ENCODE results near the gene OLAH. TPM values are rescaled to one million over a fixed set of nuclear protein-coding genes. Genes with fewer than 3 reads are reported as not detected.

The OLAH gene
- polyA plus RNA-seq, 3 donors, result 0.09 TPM; not detected in 2

- H3K27me3 Mint-ChIP-seq (ENCODE audit: low read depth in 3 of 3), result peaks cover 0 to 10% (median 2%) of the 10 kb centered on the region in 3 donors
These were observed 2.9 kb downstream of the OLAH start for GRCh38 chr10:15046626-15047025.

GRCh38 chr10:15049533-15049932 is 5.8 kb downstream of the OLAH start:
- Histone ChIP-seq H2AFZ (ENCODE audit: insufficient read depth, low read depth, low read length, poor library complexity, severe bottlenecking) (no peak overlapping the region), H3K4me1 (ENCODE audit: control insufficient read depth in 1 of 2, insufficient read depth in 2 of 2, low read length in 2 of 2) (peaks cover 0 to 10% of the 10 kb centered on the region in 2 donors), H3K4me3 (replicated peaks in 1 of 3; ENCODE audit: low read depth in 2 of 3, low read length in 3 of 3) (no peak overlapping the region), H3K79me2 (ENCODE audit: insufficient read depth, low read length) (no peaks in the 10 kb centered on the region), H3K9ac (ENCODE audit: insufficient read depth, low read length, poor library complexity, severe bottlenecking) (no peak overlapping the region), H3K27me3 (ENCODE audit: control insufficient read depth in 2 of 2, insufficient read depth in 2 of 2, low read length in 2 of 2) (no peaks in the 10 kb centered on the region), H3K4me2 (replicated peaks; ENCODE audit: extremely low read depth, low read length, poor library complexity, severe bottlenecking) (no peak overlapping the region), H3K36me3 (replicated peaks in 1 of 2; ENCODE audit: control insufficient read depth in 1 of 2, insufficient read depth in 2 of 2, low read length in 2 of 2) (no peaks in the 10 kb centered on the region), H4K20me1 (ENCODE audit: insufficient read depth, low read length) (no peaks in the 10 kb centered on the region), H3K9me3 (replicated peaks in 1 of 2; ENCODE audit: control insufficient read depth in 1 of 2, insufficient read depth in 1 of 2, low read length in 2 of 2) (no peaks in the 10 kb centered on the region), H3K27ac (ENCODE audit: low read depth in 1 of 2, low read length in 2 of 2) (no peak overlapping the region)
- H3K9me3 Mint-ChIP-seq, result peaks cover 0 to 2% (median 0%) of the 10 kb centered on the region in 7 donors
- no peak overlapping the region for H3K27ac Mint-ChIP-seq
- no peaks in the 10 kb centered on the region for H3K4me1 Mint-ChIP-seq
- H3K4me3 Mint-ChIP-seq, result no peak overlapping the region
- H3K36me3 Mint-ChIP-seq, result no peaks in the 10 kb centered on the region
- peaks cover under 1 to 14% (median 1%) of the 10 kb centered on the region in 3 donors for H3K27me3 Mint-ChIP-seq (ENCODE audit: low read depth in 3 of 3)
- intact Hi-C loops (cut with micrococcal nuclease), result no loop called here
- no peak for TF ChIP-seq CTCF (IDR thresholded peaks at IDR 0.05)
- DNase-seq, result no peak

More at GRCh38 chr10:15046626-15047025, 2.9 kb downstream of the OLAH start:
- Histone ChIP-seq H3K4me1 (ENCODE audit: control insufficient read depth in 1 of 2, insufficient read depth in 2 of 2, low read length in 2 of 2) (peaks cover 9 to 16% of the 10 kb centered on the region in 2 donors), H3K27ac (ENCODE audit: low read depth in 1 of 2, low read length in 2 of 2) (no peak overlapping the region), H3K9me3 (replicated peaks in 1 of 2; ENCODE audit: control insufficient read depth in 1 of 2, insufficient read depth in 1 of 2, low read length in 2 of 2) (peaks cover 14 to 15% of the 10 kb centered on the region in 2 donors), H2AFZ (ENCODE audit: insufficient read depth, low read depth, low read length, poor library complexity, severe bottlenecking) (no peak overlapping the region), H3K4me2 (replicated peaks; ENCODE audit: extremely low read depth, low read length, poor library complexity, severe bottlenecking) (no peak overlapping the region), H3K27me3 (ENCODE audit: control insufficient read depth in 2 of 2, insufficient read depth in 2 of 2, low read length in 2 of 2) (no peaks in the 10 kb centered on the region), H3K79me2 (ENCODE audit: insufficient read depth, low read length) (no peaks in the 10 kb centered on the region), H4K20me1 (ENCODE audit: insufficient read depth, low read length) (no peaks in the 10 kb centered on the region), H3K9ac (ENCODE audit: insufficient read depth, low read length, poor library complexity, severe bottlenecking) (no peak overlapping the region), H3K36me3 (replicated peaks in 1 of 2; ENCODE audit: control insufficient read depth in 1 of 2, insufficient read depth in 2 of 2, low read length in 2 of 2) (no peaks in the 10 kb centered on the region), H3K4me3 (replicated peaks in 1 of 3; ENCODE audit: low read depth in 2 of 3, low read length in 3 of 3) (no peak overlapping the region)
- peaks cover 3 to 20% (median 18%) of the 10 kb centered on the region in 7 donors for H3K9me3 Mint-ChIP-seq
- intact Hi-C loops (cut with micrococcal nuclease), result no loop called here
- no CpG with 5 or more reads among the region's 5 CpGs for WGBS (ENCODE audit: insufficient coverage)
- H3K27ac Mint-ChIP-seq, result no peak overlapping the region
- no peaks in the 10 kb centered on the region for H3K36me3 Mint-ChIP-seq
- no peak for TF ChIP-seq CTCF (IDR thresholded peaks at IDR 0.05)
- no peak for DNase-seq
- peaks cover 4% of the 10 kb centered on the region for H3K4me1 Mint-ChIP-seq
- no peak overlapping the region for H3K4me3 Mint-ChIP-seq

All from CD14-positive monocyte (primary cell).